AG08395 (cell line): Measurements from ENCODE around the gene SHANK3.
A peak's percentile ranks its signal among the peaks of the same experiment; 100 is the strongest.

ENCODE experiments used
- DNase-seq: peaks from one replicate; pipeline ENCODE4 v3.0.0; 2012; ENCODE audit warnings: mixed read lengths, low spot score

Gene SHANK3

GRCh38 chr22:50678218-50678650, 5.6 kb downstream of the SHANK3 start:
- DNase-seq = no peak

GRCh38 chr22:50678651-50679521, 6.3 kb downstream of the SHANK3 start:
- DNase-seq = no peak

- no peak for DNase-seq
Measured at GRCh38 chr22:50683086-50683993, 10.7 kb downstream of the SHANK3 start.

- DNase-seq = no peak
Measured at GRCh38 chr22:50683994-50684371, 11.4 kb downstream of the SHANK3 start.

GRCh38 chr22:50684501-50684900, 11.9 kb downstream of the SHANK3 start:
- DNase-seq = no peak

GRCh38 chr22:50684986-50685385, 12.4 kb downstream of the SHANK3 start:
- no peak for DNase-seq

- DNase-seq = no peak
Measured at GRCh38 chr22:50686794-50687193, 14.2 kb downstream of the SHANK3 start.

GRCh38 chr22:50687829-50688228, 15.2 kb downstream of the SHANK3 start:
- DNase-seq = no peak

GRCh38 chr22:50688448-50688847, 15.8 kb downstream of the SHANK3 start:
- DNase-seq = no peak

- DNase-seq = no peak
Measured at GRCh38 chr22:50691521-50691920, 18.9 kb downstream of the SHANK3 start.

GRCh38 chr22:50693462-50693861, 20.8 kb downstream of the SHANK3 start:
- no peak for DNase-seq

- no peak for DNase-seq
Measured at GRCh38 chr22:50694099-50694605, 21.5 kb downstream of the SHANK3 start.

- DNase-seq = no peak
Measured at GRCh38 chr22:50694766-50695420, 22.3 kb downstream of the SHANK3 start.

GRCh38 chr22:50695421-50696250, 23.0 kb downstream of the SHANK3 start:
- no peak for DNase-seq

GRCh38 chr22:50696251-50696798, 23.7 kb downstream of the SHANK3 start:
- no peak for DNase-seq

- peak; percentile 70 for DNase-seq
Measured at GRCh38 chr22:50696799-50697561, 24.4 kb downstream of the SHANK3 start.

GRCh38 chr22:50697667-50698506, 25.3 kb downstream of the SHANK3 start:
- no peak for DNase-seq

GRCh38 chr22:50698546-50698945, 25.9 kb downstream of the SHANK3 start:
- DNase-seq = no peak
